ENCODE results near the gene PAH.

PAH gene

DNA sequence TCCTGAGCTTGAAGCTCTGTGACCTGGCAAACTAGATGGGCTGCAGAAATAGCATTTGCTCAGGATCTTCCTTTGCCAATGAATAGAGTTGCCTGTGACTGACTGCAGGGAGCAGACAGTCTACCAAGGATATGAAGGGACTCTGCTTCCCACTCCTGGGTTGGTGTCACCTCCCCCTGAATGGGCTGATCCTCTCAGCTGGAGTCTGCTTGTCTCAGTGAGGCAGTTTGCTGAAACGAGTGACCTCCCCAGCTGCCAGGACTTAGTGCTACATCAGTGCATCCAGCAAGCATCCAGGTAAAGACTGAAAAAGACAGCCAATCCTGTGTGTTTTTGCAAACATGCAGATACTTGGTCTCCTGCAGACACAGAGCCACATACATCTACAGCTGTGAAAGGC lies 28.5 kb downstream of the PAH start:
- CTCF ChIA-PET = no interaction called here
- DNase-seq (ENCODE audit: extremely low spot score) = no peak
- POLR2A ChIA-PET = no interaction called here
- no peak for TF ChIP-seq L3MBTL2 (conservative IDR thresholded peaks at IDR 0.05)
- no peak for TF ChIP-seq TARDBP (IDR thresholded peaks at IDR 0.05)
- TF ChIP-seq HDGF (IDR thresholded peaks at IDR 0.05; ENCODE audit: borderline replicate concordance) = no peak
- TF ChIP-seq FOXK2 (IDR thresholded peaks at IDR 0.05) = no peak
- no peak for TF ChIP-seq FOXM1 (IDR thresholded peaks at IDR 0.05; ENCODE audit: borderline replicate concordance)
- no peak for TF ChIP-seq SP1 (IDR thresholded peaks at IDR 0.05)
- TF ChIP-seq SUZ12 (IDR thresholded peaks at IDR 0.05) = no peak
- TF ChIP-seq CTBP1 (IDR thresholded peaks at IDR 0.05; ENCODE audit: borderline replicate concordance) = no peak
- TF ChIP-seq ELF4 (IDR thresholded peaks at IDR 0.05) = no peak
- no peak for TF ChIP-seq LEF1 (IDR thresholded peaks at IDR 0.05; ENCODE audit: borderline replicate concordance)
- no peak for TF ChIP-seq BHLHE40 (IDR thresholded peaks at IDR 0.05; ENCODE audit: borderline replicate concordance)

- ChIA-PET CTCF (interaction anchor here (1.7 kb wide), 1 partner anchor 663 kb away, joined by 5 read pairs; no protein-coding TSS in a partner anchor), POLR2A (no interaction called here)
- TF ChIP-seq LEF1 (IDR thresholded peaks at IDR 0.05; ENCODE audit: borderline replicate concordance) (no peak), CTBP1 (IDR thresholded peaks at IDR 0.05; ENCODE audit: borderline replicate concordance) (no peak), BHLHE40 (IDR thresholded peaks at IDR 0.05; ENCODE audit: borderline replicate concordance) (no peak), ARNT (IDR thresholded peaks at IDR 0.05) (no peak), L3MBTL2 (conservative IDR thresholded peaks at IDR 0.05) (no peak), FOXA1 (IDR thresholded peaks at IDR 0.05) (no peak), ELF4 (IDR thresholded peaks at IDR 0.05) (no peak), ZNF384 (IDR thresholded peaks at IDR 0.05) (no peak), FOXM1 (IDR thresholded peaks at IDR 0.05; ENCODE audit: borderline replicate concordance) (no peak), FOXK2 (IDR thresholded peaks at IDR 0.05) (no peak)
- TF ChIP-seq, protein P1, sequence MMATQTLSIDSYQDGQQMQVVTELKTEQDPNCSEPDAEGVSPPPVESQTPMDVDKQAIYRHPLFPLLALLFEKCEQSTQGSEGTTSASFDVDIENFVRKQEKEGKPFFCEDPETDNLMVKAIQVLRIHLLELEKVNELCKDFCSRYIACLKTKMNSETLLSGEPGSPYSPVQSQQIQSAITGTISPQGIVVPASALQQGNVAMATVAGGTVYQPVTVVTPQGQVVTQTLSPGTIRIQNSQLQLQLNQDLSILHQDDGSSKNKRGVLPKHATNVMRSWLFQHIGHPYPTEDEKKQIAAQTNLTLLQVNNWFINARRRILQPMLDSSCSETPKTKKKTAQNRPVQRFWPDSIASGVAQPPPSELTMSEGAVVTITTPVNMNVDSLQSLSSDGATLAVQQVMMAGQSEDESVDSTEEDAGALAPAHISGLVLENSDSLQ (IDR thresholded peaks at IDR 0.05) = no peak
- DNase-seq (ENCODE audit: extremely low spot score) = no peak
Measured at GRCh38 chr12:102885043-102885932, 31.8 kb downstream of the PAH start.

GRCh38 chr12:102883204-102883799 lies 33.7 kb downstream of the PAH start:
- ChIA-PET CTCF (interaction anchor here (0.6 to 2.5 kb wide), 9 partner anchors 9 to 709 kb away, joined by 3 to 19 read pairs (median 4); no protein-coding TSS in a partner anchor), POLR2A (no interaction called here)
- no peak for TF ChIP-seq LEF1 (IDR thresholded peaks at IDR 0.05; ENCODE audit: borderline replicate concordance)
- TF ChIP-seq ELF4 (IDR thresholded peaks at IDR 0.05) = no peak
- TF ChIP-seq BHLHE40 (IDR thresholded peaks at IDR 0.05; ENCODE audit: borderline replicate concordance) = no peak
- no peak for TF ChIP-seq FOXK2 (IDR thresholded peaks at IDR 0.05)
- no peak for TF ChIP-seq ZNF384 (IDR thresholded peaks at IDR 0.05)
- TF ChIP-seq HDGF (IDR thresholded peaks at IDR 0.05; ENCODE audit: borderline replicate concordance) = no peak
- TF ChIP-seq, protein P1 (IDR thresholded peaks at IDR 0.05) = no peak
- no peak for TF ChIP-seq SP1 (IDR thresholded peaks at IDR 0.05)
- no peak for TF ChIP-seq CTBP1 (IDR thresholded peaks at IDR 0.05; ENCODE audit: borderline replicate concordance)
- TF ChIP-seq NFRKB (IDR thresholded peaks at IDR 0.05) = no peak
- peak; percentile 61 for DNase-seq (ENCODE audit: extremely low spot score)

GRCh38 chr12:102880783-102881182 lies 36.3 kb downstream of the PAH start:
- CTCF ChIA-PET = no interaction called here

DNA sequence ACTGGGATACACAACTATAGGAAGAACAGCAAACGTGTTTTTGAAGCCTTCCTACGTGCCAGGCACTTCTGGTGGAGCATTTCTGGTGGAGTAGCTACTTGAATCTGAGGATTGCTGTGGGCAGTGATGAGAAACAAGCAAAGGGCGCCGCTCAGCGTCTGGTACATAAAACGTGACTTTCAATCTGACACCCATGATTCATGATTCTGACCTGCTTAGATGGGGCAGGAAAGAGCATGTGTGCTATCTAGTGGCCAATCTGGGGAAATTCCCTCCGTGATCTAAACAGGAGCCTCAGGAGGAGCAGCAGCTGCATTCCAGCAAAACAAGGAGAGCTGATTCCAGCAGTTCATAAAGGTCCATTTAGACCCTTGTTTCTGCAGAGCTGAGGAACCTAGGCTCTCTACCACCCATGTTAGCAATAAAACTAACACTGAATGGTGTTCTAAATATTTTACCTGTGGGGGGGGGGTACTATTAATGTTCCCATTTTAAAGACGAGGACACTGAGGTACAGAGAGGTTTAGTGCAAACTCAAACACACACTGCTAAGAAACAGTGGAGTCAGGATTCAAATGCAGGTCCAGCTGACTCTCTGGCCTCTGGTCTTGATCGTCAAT lies 37.8 kb downstream of the PAH start:
- DNase-seq (ENCODE audit: extremely low spot score) = peak; percentile 52
- TF ChIP-seq, protein P1 (IDR thresholded peaks at IDR 0.05) = peak; percentile 94
- TF ChIP-seq ELF4 (IDR thresholded peaks at IDR 0.05) (no peak), NFRKB (IDR thresholded peaks at IDR 0.05) (no peak), BHLHE40 (IDR thresholded peaks at IDR 0.05; ENCODE audit: borderline replicate concordance) (no peak), TARDBP (IDR thresholded peaks at IDR 0.05) (no peak), FOXA1 (IDR thresholded peaks at IDR 0.05) (no peak)
- CTCF ChIA-PET = interaction anchor here (0.6 to 1.7 kb wide), 5 partner anchors 14 to 1042 kb away, joined by 3 to 5 read pairs (median 4); no protein-coding TSS in a partner anchor
- POLR2A ChIA-PET = no interaction called here

More at GRCh38 chr12:102880783-102881182, 36.3 kb downstream of the PAH start:
- DNase-seq (ENCODE audit: extremely low spot score) = no peak
- POLR2A ChIA-PET = no interaction called here
- TF ChIP-seq ZNF384 (IDR thresholded peaks at IDR 0.05) = no peak
- TF ChIP-seq CTBP1 (IDR thresholded peaks at IDR 0.05; ENCODE audit: borderline replicate concordance) = no peak
- TF ChIP-seq L3MBTL2 (conservative IDR thresholded peaks at IDR 0.05) = no peak

DNA sequence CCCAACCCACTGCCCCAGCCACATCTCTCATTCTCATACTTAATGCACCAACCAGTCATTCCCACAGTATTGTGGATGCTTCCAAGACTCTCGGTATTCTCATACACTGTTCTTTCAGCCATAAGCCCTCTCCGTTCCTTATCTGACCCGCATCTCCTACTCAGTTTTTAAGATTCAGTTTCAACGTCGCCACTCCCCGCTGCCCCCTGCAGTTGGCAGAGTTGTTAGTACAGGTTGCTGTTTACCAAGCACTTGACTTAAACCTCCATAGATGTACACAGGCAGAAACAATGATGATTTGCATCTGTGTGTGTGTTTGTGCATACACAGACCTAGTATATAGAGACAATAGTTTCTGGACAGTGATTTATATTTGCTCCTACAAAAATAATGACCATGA lies 40.2 kb downstream of the PAH start:
- POLR2A ChIA-PET = no interaction called here
- no peak for DNase-seq (ENCODE audit: extremely low spot score)
- TF ChIP-seq ELF4 (IDR thresholded peaks at IDR 0.05) (no peak), ZNF384 (IDR thresholded peaks at IDR 0.05) (no peak), NFRKB (IDR thresholded peaks at IDR 0.05) (no peak), SUZ12 (IDR thresholded peaks at IDR 0.05) (no peak), LEF1 (IDR thresholded peaks at IDR 0.05; ENCODE audit: borderline replicate concordance) (no peak), CTBP1 (IDR thresholded peaks at IDR 0.05; ENCODE audit: borderline replicate concordance) (no peak), FOXM1 (IDR thresholded peaks at IDR 0.05; ENCODE audit: borderline replicate concordance) (no peak)
- TF ChIP-seq, protein P1 (IDR thresholded peaks at IDR 0.05) = no peak
- CTCF ChIA-PET = no interaction called here

Data from HEK293T (cell line).